ENCODE measurements around the gene LCMT1. TPM values are rescaled to one million over a fixed set of nuclear protein-coding genes. Genes with fewer than 3 reads are reported as not detected.
"Not testable (repeated sequence)": the region's sequence is repeated elsewhere in the genome, so short reads cannot be mapped to it uniquely, and the experiment has no call there.

Gene LCMT1
- total and polyA plus RNA-seq, 2 experiments from 2014 or later, result 45.8 to 79.5 TPM

GRCh38 chr16:25161753-25162367 is 50.3 kb downstream of the LCMT1 start:
- no peak for DNase-seq (ENCODE audit: low read depth in 1 of 2, low spot score in 1 of 2)
- Histone ChIP-seq H3K4me1 (ENCODE audit: low read depth) (no peaks in the 10 kb centered on the region), H3K27me3 (no peaks in the 10 kb centered on the region), H3K9me3 (ENCODE audit: low read depth) (no peaks in the 10 kb centered on the region), H3K36me3 (peaks cover 28% of the 10 kb centered on the region), H3K4me3 (no peak overlapping the region), H3K27ac (no peak overlapping the region)
- no peak for TF ChIP-seq CTCF (IDR thresholded peaks at IDR 0.05; ENCODE audit: low read depth, low read length)

GRCh38 chr16:25163683-25164082 is 52.1 kb downstream of the LCMT1 start:
- Histone ChIP-seq H3K4me3 (no peak overlapping the region), H3K27me3 (no peaks in the 10 kb centered on the region), H3K9me3 (ENCODE audit: low read depth) (no peaks in the 10 kb centered on the region), H3K36me3 (peaks cover 25% of the 10 kb centered on the region), H3K4me1 (ENCODE audit: low read depth) (no peaks in the 10 kb centered on the region), H3K27ac (no peak overlapping the region)
- no peak for TF ChIP-seq CTCF (IDR thresholded peaks at IDR 0.05; ENCODE audit: low read depth, low read length)
- DNase-seq (ENCODE audit: low read depth in 1 of 2, low spot score in 1 of 2), result no peak

GRCh38 chr16:25165284-25165683 is 53.7 kb downstream of the LCMT1 start:
- Histone ChIP-seq H3K36me3 (peaks cover 32% of the 10 kb centered on the region), H3K27ac (no peak overlapping the region)
- no peak for DNase-seq (ENCODE audit: low read depth in 1 of 2, low spot score in 1 of 2)

GRCh38 chr16:25167920-25168319 is 56.4 kb downstream of the LCMT1 start:
- H3K27me3 ChIP-seq; DNase-seq (ENCODE audit: low read depth in 1 of 2, low spot score in 1 of 2); H3K27ac ChIP-seq; H3K4me3 ChIP-seq; H3K9me3 ChIP-seq (ENCODE audit: low read depth); H3K4me1 ChIP-seq (ENCODE audit: low read depth): not testable (repeated sequence)
- H3K36me3 ChIP-seq, result peaks cover 39% of the 10 kb centered on the region

More at GRCh38 chr16:25165284-25165683, 53.7 kb downstream of the LCMT1 start:
- Histone ChIP-seq H3K4me1 (ENCODE audit: low read depth) (no peaks in the 10 kb centered on the region), H3K27me3 (no peaks in the 10 kb centered on the region), H3K9me3 (ENCODE audit: low read depth) (no peaks in the 10 kb centered on the region), H3K4me3 (no peak overlapping the region)
- TF ChIP-seq CTCF (IDR thresholded peaks at IDR 0.05; ENCODE audit: low read depth, low read length), result no peak

- no peak for DNase-seq (ENCODE audit: low read depth in 1 of 2, low spot score in 1 of 2)
- Histone ChIP-seq H3K4me3 (no peak overlapping the region), H3K36me3 (peaks cover 35% of the 10 kb centered on the region), H3K9me3 (ENCODE audit: low read depth) (no peaks in the 10 kb centered on the region), H3K27me3 (no peaks in the 10 kb centered on the region), H3K4me1 (ENCODE audit: low read depth) (peaks cover 8% of the 10 kb centered on the region), H3K27ac (no peak overlapping the region)
- no peak for TF ChIP-seq CTCF (IDR thresholded peaks at IDR 0.05; ENCODE audit: low read depth, low read length)
Observed at GRCh38 chr16:25171390-25171789, 59.8 kb downstream of the LCMT1 start.

GRCh38 chr16:25172831-25173230 is 61.3 kb downstream of the LCMT1 start:
- no peak for DNase-seq (ENCODE audit: low read depth in 1 of 2, low spot score in 1 of 2)
- Histone ChIP-seq H3K4me3 (no peak overlapping the region), H3K27ac (no peak overlapping the region), H3K4me1 (ENCODE audit: low read depth) (peaks cover 16% of the 10 kb centered on the region), H3K27me3 (no peaks in the 10 kb centered on the region), H3K9me3 (ENCODE audit: low read depth) (no peaks in the 10 kb centered on the region), H3K36me3 (peaks cover 32% of the 10 kb centered on the region)
- TF ChIP-seq CTCF (IDR thresholded peaks at IDR 0.05; ENCODE audit: low read depth, low read length), result no peak

Measured in cardiac muscle cell (in vitro differentiated cells and primary cell).